Neural cell (in vitro differentiated cells): ENCODE measurements around the gene AKR7A2. TPM values are rescaled to one million over a fixed set of nuclear protein-coding genes. Genes with fewer than 3 reads are reported as not detected.
A peak's percentile ranks its signal among the peaks of the same experiment; 100 is the strongest.

Source experiments
- H2AFZ ChIP-seq: fragments of 200-600, 300-800 bp; sonication (generic), shearing (Covaris generic); 2 replicates; pipeline ENCODE4 v1.6.0; 2014; ENCODE audit warnings: low read depth, mild to moderate bottlenecking, antibody characterized with exemption, low read length, moderate library complexity
- H3F3A ChIP-seq: fragments of 200-600 bp; shearing (Covaris generic); 2 replicates; pipeline ENCODE4 v1.6.1; 2016; ENCODE audit warnings: mild to moderate bottlenecking, moderate library complexity, mixed read lengths, antibody characterized with exemption, low read length; ENCODE audit not compliant: insufficient read depth, poor library complexity, severe bottlenecking
- H3K27ac ChIP-seq: fragments of 200-600, 300-800 bp; sonication (generic), shearing (Covaris generic); 2 replicates; pipeline ENCODE4 v1.5.1; 2014; ENCODE audit warnings: mild to moderate bottlenecking, low read length, moderate library complexity
- H3K27me3 ChIP-seq: fragments of 300-800, 200-600 bp; sonication (generic), shearing (Covaris generic); 2 replicates; pipeline ENCODE4 v1.6.0; 2014; ENCODE audit warnings: mild to moderate bottlenecking, low read depth, low read length, moderate library complexity; ENCODE audit not compliant: insufficient read depth
- H3K36me3 ChIP-seq: fragments of 300-800, 200-600 bp; sonication (generic), shearing (Covaris generic); 2 replicates; pipeline ENCODE4 v1.5.1; 2014; ENCODE audit warnings: mild to moderate bottlenecking, antibody characterized with exemption, low read length, moderate library complexity; ENCODE audit not compliant: insufficient read depth
- H3K4me2 ChIP-seq: fragments of 300-800, 200-600 bp; sonication (generic), shearing (Covaris generic); 2 replicates; pipeline ENCODE4 v1.6.0; 2014; ENCODE audit warnings: mild to moderate bottlenecking, low read length
- H3K4me3 ChIP-seq: fragments of 300-800, 200-600 bp; sonication (generic), shearing (Covaris generic); 2 replicates; pipeline ENCODE4 v1.5.1; 2014; ENCODE audit warnings: mild to moderate bottlenecking, low read length, moderate library complexity
- H3K79me2 ChIP-seq: fragments of 200-600 bp; shearing (Covaris generic); replicated peaks from 2 replicates; pipeline ENCODE4 v1.6.0; 2014; ENCODE audit warnings: mild to moderate bottlenecking, low read length, moderate library complexity; ENCODE audit not compliant: insufficient read depth
- H3K9ac ChIP-seq: fragments of 300-800, 200-600 bp; sonication (generic), shearing (Covaris generic); 2 replicates; pipeline ENCODE4 v1.6.1; 2016; ENCODE audit warnings: mild to moderate bottlenecking, low read length, mixed read lengths
- H3K9me2 ChIP-seq: fragments of 200-600 bp; shearing (Covaris generic); 2 replicates; pipeline ENCODE4 v1.6.1; 2016; ENCODE audit warnings: mild to moderate bottlenecking, low read length, mixed read lengths; ENCODE audit not compliant: insufficient read depth
- H3K9me3 ChIP-seq: fragments of 200-600, 300-800 bp; sonication (generic), shearing (Covaris generic); 2 replicates; pipeline ENCODE4 v1.6.1; 2016; ENCODE audit warnings: mild to moderate bottlenecking, mixed run types, low read length, moderate library complexity, mixed read lengths
- H4K20me1 ChIP-seq: fragments of 200-600 bp; shearing (Covaris generic); 2 replicates; pipeline ENCODE4 v1.6.1; 2016; ENCODE audit warnings: mild to moderate bottlenecking, mixed run types; ENCODE audit not compliant: insufficient read depth
- EP300 ChIP-seq: fragments of 450-650 bp; conservative IDR thresholded peaks from 2 replicates; pipeline ENCODE4 v1.6.1; 2014; ENCODE audit warnings: antibody characterized with exemption, mild to moderate bottlenecking, moderate library complexity; ENCODE audit not compliant: poor library complexity, severe bottlenecking
- EZH2 ChIP-seq: fragments of 200-600, 300-800 bp; shearing (Covaris generic), sonication (generic); IDR thresholded peaks from 2 replicates; pipeline ENCODE4 v1.6.1; 2014; ENCODE audit warnings: antibody characterized with exemption, low read length, borderline replicate concordance, mild to moderate bottlenecking; ENCODE audit not compliant: insufficient read depth, poor library complexity, severe bottlenecking
- MXI1 ChIP-seq: fragments of 450-650 bp; conservative IDR thresholded peaks from 2 replicates; pipeline ENCODE4 v1.6.1; 2014; ENCODE audit warnings: antibody characterized with exemption, mild to moderate bottlenecking; ENCODE audit not compliant: poor library complexity, severe bottlenecking
- POLR2AphosphoS5 ChIP-seq: IDR thresholded peaks from 2 replicates; pipeline ENCODE4 v1.6.1; 2012
- RAD21 ChIP-seq: fragments of 450-650 bp; conservative IDR thresholded peaks from 2 replicates; pipeline ENCODE4 v1.6.1; 2014; ENCODE audit warnings: antibody characterized with exemption, mild to moderate bottlenecking, moderate library complexity
- SMC3 ChIP-seq: fragments of 450-650 bp; conservative IDR thresholded peaks from 2 replicates; pipeline ENCODE4 v1.6.1; 2014; ENCODE audit warnings: antibody characterized with exemption, mild to moderate bottlenecking, moderate library complexity; ENCODE audit not compliant: poor library complexity
- TAF1 ChIP-seq: IDR thresholded peaks from 2 replicates; pipeline ENCODE4 v1.6.1; 2012; ENCODE audit warnings: low read depth
- polyA plus RNA-seq: library from polyadenylated mRNA; depleted of rRNA; stranded (reverse); fragments of >200 nt; gene quantifications from 2 replicates; pipeline ENCODE4 v1.2.3, GENCODE V29; 2014
- TF ChIP-seq, protein P1 (sequence below): fragments of 450-650 bp; IDR thresholded peaks from 2 replicates; pipeline ENCODE4 v1.5.1; 2014; ENCODE audit warnings: antibody characterized with exemption, mild to moderate bottlenecking, moderate library complexity; ENCODE audit not compliant: poor library complexity, severe bottlenecking
- TF ChIP-seq, protein P2 (sequence below): IDR thresholded peaks from 2 replicates; pipeline ENCODE4 v1.6.1; 2012; ENCODE audit warnings: borderline replicate concordance

The AKR7A2 gene
- polyA plus RNA-seq, 1 donor from 2014 or later, result 50.6 TPM

DNA sequence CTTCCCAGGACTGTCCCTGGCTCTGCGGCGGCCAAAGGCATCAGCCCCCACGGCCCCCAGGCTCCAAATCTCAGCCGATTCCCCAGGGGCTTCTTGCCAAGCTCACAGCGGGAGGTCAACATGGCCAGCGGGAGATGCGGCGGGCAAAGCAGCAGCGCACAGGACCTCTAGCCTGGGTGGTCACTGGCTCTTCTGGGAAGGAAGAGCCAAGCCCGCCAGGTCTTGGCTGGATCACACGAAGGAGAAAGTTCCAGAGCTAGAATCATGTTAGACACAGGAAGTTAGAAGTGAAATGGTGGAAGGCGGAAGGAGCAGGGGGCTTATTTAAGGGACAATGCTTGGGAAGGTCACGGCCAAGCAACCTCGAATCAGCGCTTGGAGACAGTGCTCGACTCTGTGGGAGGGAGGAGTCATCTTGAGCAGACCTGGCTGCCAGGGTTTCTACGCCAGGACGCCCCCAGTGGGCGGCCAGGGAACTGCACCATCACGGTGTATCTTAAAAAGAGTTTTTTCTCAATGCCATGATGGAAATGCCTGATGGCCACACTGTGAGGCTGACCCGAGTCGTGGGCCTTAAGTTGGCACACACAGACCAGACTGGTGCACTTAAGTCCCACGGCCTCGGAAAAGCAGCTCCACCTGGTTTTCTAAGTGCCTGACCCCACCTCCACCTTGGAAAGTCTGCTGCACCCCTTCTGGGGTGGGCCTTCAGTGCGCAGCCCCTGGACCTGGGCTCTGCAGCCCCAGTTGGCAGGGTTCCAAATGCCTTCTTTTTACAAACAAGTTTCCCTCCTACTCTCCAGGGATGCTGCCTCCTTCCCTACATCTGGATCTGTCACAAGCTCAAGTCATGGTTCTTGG is 29.5 kb upstream of the AKR7A2 start:
- no peaks in the 10 kb centered on the region for H3F3A ChIP-seq
- no peaks in the 10 kb centered on the region for H3K79me2 ChIP-seq
- no peak overlapping the region for H2AFZ ChIP-seq
- H3K9me2 ChIP-seq, result no peaks in the 10 kb centered on the region
- H3K36me3 ChIP-seq, result no peaks in the 10 kb centered on the region
- no peak overlapping the region for H3K4me2 ChIP-seq
- no peaks in the 10 kb centered on the region for H4K20me1 ChIP-seq
- H3K4me3 ChIP-seq, result no peak overlapping the region
- H3K9ac ChIP-seq, result no peak overlapping the region
- no peak for TF ChIP-seq POLR2AphosphoS5
- TF ChIP-seq, protein P1, sequence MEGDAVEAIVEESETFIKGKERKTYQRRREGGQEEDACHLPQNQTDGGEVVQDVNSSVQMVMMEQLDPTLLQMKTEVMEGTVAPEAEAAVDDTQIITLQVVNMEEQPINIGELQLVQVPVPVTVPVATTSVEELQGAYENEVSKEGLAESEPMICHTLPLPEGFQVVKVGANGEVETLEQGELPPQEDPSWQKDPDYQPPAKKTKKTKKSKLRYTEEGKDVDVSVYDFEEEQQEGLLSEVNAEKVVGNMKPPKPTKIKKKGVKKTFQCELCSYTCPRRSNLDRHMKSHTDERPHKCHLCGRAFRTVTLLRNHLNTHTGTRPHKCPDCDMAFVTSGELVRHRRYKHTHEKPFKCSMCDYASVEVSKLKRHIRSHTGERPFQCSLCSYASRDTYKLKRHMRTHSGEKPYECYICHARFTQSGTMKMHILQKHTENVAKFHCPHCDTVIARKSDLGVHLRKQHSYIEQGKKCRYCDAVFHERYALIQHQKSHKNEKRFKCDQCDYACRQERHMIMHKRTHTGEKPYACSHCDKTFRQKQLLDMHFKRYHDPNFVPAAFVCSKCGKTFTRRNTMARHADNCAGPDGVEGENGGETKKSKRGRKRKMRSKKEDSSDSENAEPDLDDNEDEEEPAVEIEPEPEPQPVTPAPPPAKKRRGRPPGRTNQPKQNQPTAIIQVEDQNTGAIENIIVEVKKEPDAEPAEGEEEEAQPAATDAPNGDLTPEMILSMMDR, result peak; percentile 69
- TF ChIP-seq MXI1, result no peak
- TF ChIP-seq, protein P2, sequence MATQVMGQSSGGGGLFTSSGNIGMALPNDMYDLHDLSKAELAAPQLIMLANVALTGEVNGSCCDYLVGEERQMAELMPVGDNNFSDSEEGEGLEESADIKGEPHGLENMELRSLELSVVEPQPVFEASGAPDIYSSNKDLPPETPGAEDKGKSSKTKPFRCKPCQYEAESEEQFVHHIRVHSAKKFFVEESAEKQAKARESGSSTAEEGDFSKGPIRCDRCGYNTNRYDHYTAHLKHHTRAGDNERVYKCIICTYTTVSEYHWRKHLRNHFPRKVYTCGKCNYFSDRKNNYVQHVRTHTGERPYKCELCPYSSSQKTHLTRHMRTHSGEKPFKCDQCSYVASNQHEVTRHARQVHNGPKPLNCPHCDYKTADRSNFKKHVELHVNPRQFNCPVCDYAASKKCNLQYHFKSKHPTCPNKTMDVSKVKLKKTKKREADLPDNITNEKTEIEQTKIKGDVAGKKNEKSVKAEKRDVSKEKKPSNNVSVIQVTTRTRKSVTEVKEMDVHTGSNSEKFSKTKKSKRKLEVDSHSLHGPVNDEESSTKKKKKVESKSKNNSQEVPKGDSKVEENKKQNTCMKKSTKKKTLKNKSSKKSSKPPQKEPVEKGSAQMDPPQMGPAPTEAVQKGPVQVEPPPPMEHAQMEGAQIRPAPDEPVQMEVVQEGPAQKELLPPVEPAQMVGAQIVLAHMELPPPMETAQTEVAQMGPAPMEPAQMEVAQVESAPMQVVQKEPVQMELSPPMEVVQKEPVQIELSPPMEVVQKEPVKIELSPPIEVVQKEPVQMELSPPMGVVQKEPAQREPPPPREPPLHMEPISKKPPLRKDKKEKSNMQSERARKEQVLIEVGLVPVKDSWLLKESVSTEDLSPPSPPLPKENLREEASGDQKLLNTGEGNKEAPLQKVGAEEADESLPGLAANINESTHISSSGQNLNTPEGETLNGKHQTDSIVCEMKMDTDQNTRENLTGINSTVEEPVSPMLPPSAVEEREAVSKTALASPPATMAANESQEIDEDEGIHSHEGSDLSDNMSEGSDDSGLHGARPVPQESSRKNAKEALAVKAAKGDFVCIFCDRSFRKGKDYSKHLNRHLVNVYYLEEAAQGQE, result no peak
- no peak for TF ChIP-seq SMC3
- no peak for TF ChIP-seq EZH2
- no peak for TF ChIP-seq TAF1
- no peak for TF ChIP-seq EP300
- peak; percentile 15 for TF ChIP-seq RAD21
- H3K27me3 ChIP-seq, result no peaks in the 10 kb centered on the region
- no peaks in the 10 kb centered on the region for H3K9me3 ChIP-seq
- no peak overlapping the region for H3K27ac ChIP-seq

DNA sequence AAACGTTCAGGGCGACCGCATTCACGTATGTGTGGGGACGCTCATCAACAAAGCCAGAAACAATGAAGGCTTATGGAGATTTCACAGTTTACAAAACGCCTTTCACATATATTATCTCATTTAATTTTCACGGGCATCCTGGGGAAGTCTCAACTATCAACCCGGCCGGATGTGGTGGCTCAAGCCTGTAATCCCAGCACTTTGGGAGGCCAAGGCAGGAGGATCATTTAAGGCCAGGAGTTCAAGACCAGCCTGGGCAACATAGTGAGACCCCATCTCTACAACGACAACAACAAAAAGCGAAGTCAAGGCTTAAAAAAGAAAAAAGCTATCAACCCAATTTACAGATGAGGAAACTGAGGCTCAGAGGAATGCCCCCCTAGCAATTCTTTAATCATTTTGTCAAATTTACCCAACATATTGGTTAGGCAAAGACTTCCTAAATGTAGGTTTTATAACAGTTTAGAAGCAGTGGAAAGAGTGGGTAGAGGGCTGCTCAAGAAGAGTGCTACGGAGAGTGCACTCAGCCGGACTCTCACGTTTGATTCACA is 28.5 kb upstream of the AKR7A2 start:
- no peaks in the 10 kb centered on the region for H3K36me3 ChIP-seq
- no peaks in the 10 kb centered on the region for H3K9me3 ChIP-seq
- H3K27me3 ChIP-seq, result no peaks in the 10 kb centered on the region
- TF ChIP-seq EZH2 (no peak), RAD21 (no peak), EP300 (no peak), POLR2AphosphoS5 (no peak), SMC3 (no peak), MXI1 (no peak)
- TF ChIP-seq, protein P2, result no peak
- no peaks in the 10 kb centered on the region for H3K79me2 ChIP-seq
- H3K9me2 ChIP-seq, result no peaks in the 10 kb centered on the region
- no peak overlapping the region for H3K4me2 ChIP-seq
- no peak overlapping the region for H3K27ac ChIP-seq
- no peak overlapping the region for H2AFZ ChIP-seq
- H3K9ac ChIP-seq, result no peak overlapping the region
- H3F3A ChIP-seq, result no peaks in the 10 kb centered on the region
- no peaks in the 10 kb centered on the region for H4K20me1 ChIP-seq
- H3K4me3 ChIP-seq, result no peak overlapping the region
